Hepatocyte (in vitro differentiated cells): Measurements from ENCODE around the gene MCF2L.

Experiments
- EZH2 ChIP-seq: fragments of 200-600 bp; sonication (generic); IDR thresholded peaks from 2 replicates; pipeline ENCODE4 v1.6.1; 2016; ENCODE audit warnings: antibody characterized with exemption, mild to moderate bottlenecking, borderline replicate concordance
- EZH2phosphoT487 ChIP-seq: fragments of 200-600 bp; sonication (generic); IDR thresholded peaks from one replicate; pipeline ENCODE4 v1.6.1; 2018; ENCODE audit warnings: antibody characterized with exemption, mild to moderate bottlenecking, low read depth, moderate library complexity; ENCODE audit not compliant: unreplicated experiment, severe bottlenecking
- TF ChIP-seq, protein P1 (sequence below): fragments of 200-600 bp; sonication (generic); IDR thresholded peaks from 2 replicates; pipeline ENCODE4 v1.5.1; 2016; ENCODE audit warnings: antibody characterized with exemption, mild to moderate bottlenecking; ENCODE audit not compliant: poor library complexity

DNA sequence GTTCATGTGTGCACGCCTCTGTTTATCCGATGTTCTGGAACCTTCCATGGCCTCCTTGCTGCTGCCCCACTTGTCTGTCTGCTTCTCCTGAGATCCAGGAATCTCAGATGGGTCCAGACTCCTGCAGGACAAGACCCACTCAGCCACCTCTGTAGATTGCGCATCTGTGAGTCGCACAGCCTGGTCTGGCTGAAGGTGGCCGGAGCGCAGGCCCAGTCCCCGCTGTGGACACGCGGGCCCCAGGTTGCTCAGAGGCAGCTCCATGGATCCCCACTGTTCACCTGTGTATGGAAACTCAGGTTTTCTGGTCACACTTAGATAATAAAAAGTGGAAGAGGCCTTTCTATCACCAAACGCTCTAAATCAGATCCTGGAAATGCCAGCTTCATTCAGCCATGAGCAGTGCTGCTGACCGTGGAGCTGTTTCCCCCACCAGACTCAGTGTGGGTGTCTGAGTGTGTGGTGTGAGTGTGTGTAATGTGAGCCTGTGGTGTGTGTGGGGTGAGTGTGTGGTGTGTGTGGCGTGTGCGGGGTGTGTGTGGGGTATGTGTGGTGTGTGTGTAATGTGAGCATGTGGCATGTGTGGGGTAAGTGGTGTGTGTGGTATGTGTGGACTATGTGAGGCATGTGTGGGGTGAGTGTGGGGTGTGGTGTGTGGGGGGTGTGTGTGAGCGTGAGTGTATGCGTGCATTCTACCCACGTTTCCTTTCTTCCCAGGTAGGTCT is 59.5 kb downstream of the MCF2L start:
- no peak for TF ChIP-seq EZH2
- TF ChIP-seq, protein P1, sequence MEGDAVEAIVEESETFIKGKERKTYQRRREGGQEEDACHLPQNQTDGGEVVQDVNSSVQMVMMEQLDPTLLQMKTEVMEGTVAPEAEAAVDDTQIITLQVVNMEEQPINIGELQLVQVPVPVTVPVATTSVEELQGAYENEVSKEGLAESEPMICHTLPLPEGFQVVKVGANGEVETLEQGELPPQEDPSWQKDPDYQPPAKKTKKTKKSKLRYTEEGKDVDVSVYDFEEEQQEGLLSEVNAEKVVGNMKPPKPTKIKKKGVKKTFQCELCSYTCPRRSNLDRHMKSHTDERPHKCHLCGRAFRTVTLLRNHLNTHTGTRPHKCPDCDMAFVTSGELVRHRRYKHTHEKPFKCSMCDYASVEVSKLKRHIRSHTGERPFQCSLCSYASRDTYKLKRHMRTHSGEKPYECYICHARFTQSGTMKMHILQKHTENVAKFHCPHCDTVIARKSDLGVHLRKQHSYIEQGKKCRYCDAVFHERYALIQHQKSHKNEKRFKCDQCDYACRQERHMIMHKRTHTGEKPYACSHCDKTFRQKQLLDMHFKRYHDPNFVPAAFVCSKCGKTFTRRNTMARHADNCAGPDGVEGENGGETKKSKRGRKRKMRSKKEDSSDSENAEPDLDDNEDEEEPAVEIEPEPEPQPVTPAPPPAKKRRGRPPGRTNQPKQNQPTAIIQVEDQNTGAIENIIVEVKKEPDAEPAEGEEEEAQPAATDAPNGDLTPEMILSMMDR = no peak
- TF ChIP-seq EZH2phosphoT487 = no peak
